Measurements from ENCODE around the gene DDX55.

The DDX55 gene

GRCh38 chr12:123614110-123614509 lies 12.2 kb downstream of the DDX55 start:
- no peak for TF ChIP-seq CTCF (IDR thresholded peaks at IDR 0.05; ENCODE audit: borderline replicate concordance, control extremely low read depth, extremely low read depth, insufficient read depth, missing control alignments)
- in situ Hi-C loops (cut with MboI; ENCODE audit: low sequenced_read_pairs, unreplicated experiment), result no loop called here
- DNase-seq (ENCODE audit: low spot score), result no peak

GRCh38 chr12:123614531-123614930 lies 12.6 kb downstream of the DDX55 start:
- TF ChIP-seq CTCF (IDR thresholded peaks at IDR 0.05; ENCODE audit: borderline replicate concordance, control extremely low read depth, extremely low read depth, insufficient read depth, missing control alignments), result no peak
- DNase-seq (ENCODE audit: low spot score), result no peak
- in situ Hi-C loops (cut with MboI; ENCODE audit: low sequenced_read_pairs, unreplicated experiment), result no loop called here

- TF ChIP-seq CTCF (IDR thresholded peaks at IDR 0.05; ENCODE audit: borderline replicate concordance, control extremely low read depth, extremely low read depth, insufficient read depth, missing control alignments), result no peak
- no peak for DNase-seq (ENCODE audit: low spot score)
- in situ Hi-C loops (cut with MboI; ENCODE audit: low sequenced_read_pairs, unreplicated experiment), result no loop called here
Measured at GRCh38 chr12:123617144-123617543, 15.2 kb downstream of the DDX55 start.

GRCh38 chr12:123617580-123617979 lies 15.7 kb downstream of the DDX55 start:
- no peak for DNase-seq (ENCODE audit: low spot score)
- no peak for TF ChIP-seq CTCF (IDR thresholded peaks at IDR 0.05; ENCODE audit: borderline replicate concordance, control extremely low read depth, extremely low read depth, insufficient read depth, missing control alignments)
- in situ Hi-C loops (cut with MboI; ENCODE audit: low sequenced_read_pairs, unreplicated experiment), result no loop called here

- in situ Hi-C loops (cut with MboI; ENCODE audit: low sequenced_read_pairs, unreplicated experiment), result no loop called here
- DNase-seq (ENCODE audit: low spot score), result no peak
- no peak for TF ChIP-seq CTCF (IDR thresholded peaks at IDR 0.05; ENCODE audit: borderline replicate concordance, control extremely low read depth, extremely low read depth, insufficient read depth, missing control alignments)
Measured at GRCh38 chr12:123621101-123621500, 19.2 kb downstream of the DDX55 start.

- no peak for TF ChIP-seq CTCF (IDR thresholded peaks at IDR 0.05; ENCODE audit: borderline replicate concordance, control extremely low read depth, extremely low read depth, insufficient read depth, missing control alignments)
- no peak for DNase-seq (ENCODE audit: low spot score)
- in situ Hi-C loops (cut with MboI; ENCODE audit: low sequenced_read_pairs, unreplicated experiment), result no loop called here
Measured at GRCh38 chr12:123621619-123622530, 20.0 kb downstream of the DDX55 start.

All from GM13976 (cell line).